ELF-1 (cell line): Measurements from ENCODE around the gene ZNF135.
A peak's percentile ranks its signal among the peaks of the same experiment; 100 is the strongest.

Experiments
- DNase-seq: peaks from one replicate; pipeline ENCODE4 v3.0.0-alpha.2; 2016; ENCODE audit warnings: low read depth, low spot score

ZNF135 gene

GRCh38 chr19:58091251-58091995, 32.3 kb downstream of the ZNF135 start:
- DNase-seq: no peak

- DNase-seq: no peak
Observed at GRCh38 chr19:58093071-58093470, 34.0 kb downstream of the ZNF135 start.

GRCh38 chr19:58095328-58095727, 36.2 kb downstream of the ZNF135 start:
- no peak for DNase-seq

DNA sequence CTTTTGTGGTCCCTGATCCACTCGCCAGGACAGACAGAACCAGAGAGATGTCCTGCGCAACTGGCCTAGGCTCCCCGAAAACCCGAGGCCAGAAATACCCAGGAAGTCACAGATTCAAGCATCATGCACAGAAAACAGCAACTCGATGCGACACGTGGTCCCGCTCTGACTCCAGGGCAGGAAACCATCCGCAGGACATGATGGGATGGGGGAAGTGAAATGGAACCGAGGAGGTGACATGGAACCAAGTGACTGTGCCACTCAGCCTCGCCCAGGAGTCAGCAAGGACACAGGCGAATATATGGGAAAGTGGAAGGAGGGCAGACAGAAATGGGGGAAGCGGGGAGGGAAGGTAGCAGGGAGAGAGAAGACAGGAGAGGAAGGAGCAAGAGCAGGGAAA, 37.8 kb downstream of the ZNF135 start:
- no peak for DNase-seq

GRCh38 chr19:58097349-58097748, 38.3 kb downstream of the ZNF135 start:
- no peak for DNase-seq

- peak; percentile 99 for DNase-seq
Observed at GRCh38 chr19:58097781-58098681, 38.9 kb downstream of the ZNF135 start, which contains the start of gene ZSCAN18. ZSCAN18 (minus strand) TSS chr19:58098231; CDS start chr19:58090267, 7,964 bp downstream.

- no peak for DNase-seq
Observed at GRCh38 chr19:58098682-58098998, 39.6 kb downstream of the ZNF135 start.

GRCh38 chr19:58107778-58108545, 48.9 kb downstream of the ZNF135 start:
- DNase-seq: no peak

GRCh38 chr19:58108546-58108817, 49.4 kb downstream of the ZNF135 start:
- no peak for DNase-seq

DNA sequence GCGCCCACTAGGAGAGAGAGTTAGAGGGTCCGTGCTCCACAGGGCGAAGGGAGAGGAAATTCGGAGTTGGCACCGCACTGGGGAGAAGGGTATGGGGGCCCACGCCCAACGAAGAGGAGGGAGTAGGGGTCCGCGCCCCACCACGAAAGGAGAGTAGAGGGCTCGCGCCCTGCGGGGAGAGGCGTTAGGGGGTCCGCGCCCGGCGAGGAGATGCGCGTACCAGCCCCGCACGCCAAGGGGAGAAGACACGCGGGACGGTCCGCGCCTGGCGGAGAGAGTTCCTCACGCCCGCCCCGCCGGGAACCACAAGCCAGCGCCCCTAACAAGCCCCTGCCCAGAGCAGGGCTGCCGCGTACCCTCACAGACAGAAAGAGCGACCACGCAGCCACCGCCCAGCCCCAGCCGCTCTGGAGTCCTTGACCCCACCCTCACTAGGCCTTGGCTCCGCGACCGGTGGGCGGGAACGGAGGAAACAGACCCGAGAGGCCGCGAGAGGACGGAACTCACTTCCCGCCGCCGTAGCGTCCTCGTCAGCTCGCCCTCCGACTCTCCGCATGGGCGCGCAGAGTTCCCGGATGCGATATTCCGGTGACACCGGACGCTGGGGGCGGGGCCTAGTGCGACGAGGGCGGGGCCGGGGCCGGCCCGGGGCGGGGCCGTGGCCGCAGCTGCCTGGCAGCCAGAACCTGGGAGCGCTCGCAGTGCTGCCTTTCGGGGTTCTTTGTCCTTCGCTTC, 58.9 kb downstream of the ZNF135 start:
- DNase-seq: no peak

- no peak for DNase-seq
Observed at GRCh38 chr19:58118979-58119733, 60.1 kb downstream of the ZNF135 start.
